Measurements from ENCODE around the gene OBSCN.

- TF ChIP-seq CTCF (IDR thresholded peaks at IDR 0.05) (no peak), POLR2AphosphoS5 (IDR thresholded peaks at IDR 0.05) (no peak), POLR2A (IDR thresholded peaks at IDR 0.05) (no peak)
These were observed 184.5 kb downstream of the OBSCN start for GRCh38 chr1:228392111-228392936.

All from prostate gland (tissue), 2 donors.